ENCODE data around the gene NR6A1. TPM values are rescaled to one million over a fixed set of nuclear protein-coding genes. Genes with fewer than 3 reads are reported as not detected.

NR6A1 gene
- total and polyA plus RNA-seq, 2 of the 13 experiments (the other 11 are each of a cell fraction or from before 2014, with no cell fraction given) = 28.1 to 31.5 TPM

- TF ChIP-seq FOXK1 (CRISPR knock-in tag; IDR thresholded peaks at IDR 0.05; ENCODE audit: borderline replicate concordance, low read depth) (peak; percentile 28; the same call in 1 of the 2 replicates), ZNF333 (CRISPR knock-in tag; IDR thresholded peaks at IDR 0.05; ENCODE audit: borderline replicate concordance) (no peak), ERF (CRISPR knock-in tag; IDR thresholded peaks at IDR 0.05) (peak; percentile 60; the same call in 1 of the 2 replicates), ZNF280B (CRISPR knock-in tag; IDR thresholded peaks at IDR 0.05; ENCODE audit: borderline replicate concordance) (no peak), TARDBP (CRISPR knock-in tag; IDR thresholded peaks at IDR 0.05) (peak; percentile 72; the same call in 1 of the 2 replicates), BCL6 (CRISPR knock-in tag; IDR thresholded peaks at IDR 0.05) (peak; percentile 98), THRA (CRISPR knock-in tag; IDR thresholded peaks at IDR 0.05; ENCODE audit: borderline replicate concordance) (peak; percentile 77; the same call in 1 of the 2 replicates), HMGXB4 (CRISPR knock-in tag; IDR thresholded peaks at IDR 0.05; ENCODE audit: borderline replicate concordance in 1 of 2, low read depth in 1 of 2) (no peak), NFIC (IDR thresholded peaks at IDR 0.05; ENCODE audit: low read length) (0 out of 2 replicates have a peak, but pooled peaks have one; percentile 28), NR2F6 (IDR thresholded peaks at IDR 0.05) (peak; percentile 86), NR2F6 (CRISPR knock-in tag; IDR thresholded peaks at IDR 0.05) (peak; percentile 87), POLR2G (IDR thresholded peaks at IDR 0.05; ENCODE audit: low read depth, low read length) (no peak), ZNF460 (CRISPR knock-in tag; IDR thresholded peaks at IDR 0.05; ENCODE audit: borderline replicate concordance) (no peak), RERE (CRISPR knock-in tag; IDR thresholded peaks at IDR 0.05; ENCODE audit: low read depth) (no peak), SRSF1 (optimal IDR thresholded peaks at IDR 0.05; ENCODE audit: low read depth, low read length) (no peak), ARID3A (IDR thresholded peaks at IDR 0.05; ENCODE audit: low read depth, low read length) (no peak), RARA (CRISPR knock-in tag; IDR thresholded peaks at IDR 0.05) (peak; percentile 99), ZNF614 (CRISPR knock-in tag; IDR thresholded peaks at IDR 0.05; ENCODE audit: borderline replicate concordance) (peak; percentile 82; the same call in 1 of the 2 replicates)
These were observed 46.1 kb downstream of the NR6A1 start (continued) for GRCh38 chr9:124725068-124725452.
